Glomerular visceral epithelial cell (primary cell): ENCODE measurements around the gene LRIT2.
A peak's percentile ranks its signal among the peaks of the same experiment; 100 is the strongest.

Experiments
- DNase-seq: peaks from one replicate; pipeline ENCODE4 v3.0.0-alpha.2; 2016; ENCODE audit errors: extremely low spot score

Gene LRIT2

GRCh38 chr10:84205853-84206525, 19.4 kb downstream of the LRIT2 start:
- no peak for DNase-seq

- peak; percentile 76 for DNase-seq
These were observed 20.1 kb downstream of the LRIT2 start for GRCh38 chr10:84205049-84205852.

GRCh38 chr10:84204610-84205009, 20.7 kb downstream of the LRIT2 start:
- DNase-seq: no peak

- peak; percentile 26 for DNase-seq
These were observed 21.2 kb downstream of the LRIT2 start for GRCh38 chr10:84204122-84204521.

- DNase-seq: no peak
These were observed 23.0 kb downstream of the LRIT2 start for GRCh38 chr10:84202349-84202748.

- no peak for DNase-seq
These were observed 23.7 kb downstream of the LRIT2 start for GRCh38 chr10:84201682-84202081.

GRCh38 chr10:84201244-84201606, 24.1 kb downstream of the LRIT2 start:
- no peak for DNase-seq

- DNase-seq: no peak
These were observed 24.7 kb downstream of the LRIT2 start for GRCh38 chr10:84200537-84201243.

GRCh38 chr10:84198206-84198915, 27.0 kb downstream of the LRIT2 start:
- no peak for DNase-seq

- no peak for DNase-seq
These were observed 27.7 kb downstream of the LRIT2 start for GRCh38 chr10:84197643-84198042.

GRCh38 chr10:84196941-84197340, 28.4 kb downstream of the LRIT2 start:
- peak; percentile 13 for DNase-seq

GRCh38 chr10:84196083-84196482, 29.3 kb downstream of the LRIT2 start:
- no peak for DNase-seq

- DNase-seq: no peak
These were observed 30.1 kb downstream of the LRIT2 start for GRCh38 chr10:84195044-84195830.

- DNase-seq: peak; percentile 53
These were observed 30.8 kb downstream of the LRIT2 start, which contains the start of gene CDHR1 for GRCh38 chr10:84194424-84195043. Gene CDHR1, plus strand, starts transcription at chr10:84194537. Its CDS starts 224 bp downstream, at chr10:84194761.

- no peak for DNase-seq
These were observed 31.4 kb downstream of the LRIT2 start for GRCh38 chr10:84193846-84194423.

- DNase-seq: no peak
These were observed 32.0 kb downstream of the LRIT2 start for GRCh38 chr10:84193327-84193726.

- DNase-seq: no peak
These were observed 34.2 kb downstream of the LRIT2 start for GRCh38 chr10:84191106-84191505.

GRCh38 chr10:84190621-84191020, 34.7 kb downstream of the LRIT2 start:
- DNase-seq: no peak

GRCh38 chr10:84188815-84189214, 36.5 kb downstream of the LRIT2 start:
- DNase-seq: no peak

GRCh38 chr10:84185526-84186175, 39.7 kb downstream of the LRIT2 start:
- DNase-seq: no peak
